Choroid plexus epithelial cell (primary cell): ENCODE results near the gene UGT1A5.
A peak's percentile ranks its signal among the peaks of the same experiment; 100 is the strongest.

Source experiments
- DNase-seq: peaks from one replicate; pipeline ENCODE4 v3.0.0-alpha.2; 2010; ENCODE audit warnings: low read depth
- H3K4me3 ChIP-seq: 2 replicates; pipeline ENCODE4 v1.5.1; 2011; ENCODE audit warnings: low read depth, mild to moderate bottlenecking, control low read depth, low read length, moderate library complexity
- TF ChIP-seq, protein P1 (sequence below): conservative IDR thresholded peaks from 2 replicates; pipeline ENCODE4 v1.5.1; 2011; ENCODE audit warnings: low read depth, mild to moderate bottlenecking, control low read depth, inconsistent platforms, low read length, moderate library complexity

The UGT1A5 gene

DNA sequence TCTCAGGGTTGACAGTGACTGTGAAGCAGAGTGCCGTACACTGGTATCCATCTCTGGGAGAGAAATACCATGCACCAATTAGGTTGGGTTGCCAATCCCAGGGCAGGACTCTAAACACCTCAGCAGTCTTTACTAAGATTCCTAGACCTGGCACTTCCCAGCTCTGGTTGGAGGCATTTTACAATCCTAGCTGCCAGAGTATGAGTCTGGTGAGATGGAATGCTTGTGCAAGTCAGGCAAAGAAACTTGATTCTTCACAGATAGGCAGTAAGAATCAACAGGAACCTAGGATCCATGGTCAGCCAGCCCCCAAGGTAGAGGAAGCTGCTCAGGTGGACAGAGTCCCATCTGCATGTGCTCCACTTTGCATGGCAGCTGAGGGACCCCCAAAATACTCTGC lies 6.0 kb upstream of the UGT1A5 start:
- TF ChIP-seq, protein P1, sequence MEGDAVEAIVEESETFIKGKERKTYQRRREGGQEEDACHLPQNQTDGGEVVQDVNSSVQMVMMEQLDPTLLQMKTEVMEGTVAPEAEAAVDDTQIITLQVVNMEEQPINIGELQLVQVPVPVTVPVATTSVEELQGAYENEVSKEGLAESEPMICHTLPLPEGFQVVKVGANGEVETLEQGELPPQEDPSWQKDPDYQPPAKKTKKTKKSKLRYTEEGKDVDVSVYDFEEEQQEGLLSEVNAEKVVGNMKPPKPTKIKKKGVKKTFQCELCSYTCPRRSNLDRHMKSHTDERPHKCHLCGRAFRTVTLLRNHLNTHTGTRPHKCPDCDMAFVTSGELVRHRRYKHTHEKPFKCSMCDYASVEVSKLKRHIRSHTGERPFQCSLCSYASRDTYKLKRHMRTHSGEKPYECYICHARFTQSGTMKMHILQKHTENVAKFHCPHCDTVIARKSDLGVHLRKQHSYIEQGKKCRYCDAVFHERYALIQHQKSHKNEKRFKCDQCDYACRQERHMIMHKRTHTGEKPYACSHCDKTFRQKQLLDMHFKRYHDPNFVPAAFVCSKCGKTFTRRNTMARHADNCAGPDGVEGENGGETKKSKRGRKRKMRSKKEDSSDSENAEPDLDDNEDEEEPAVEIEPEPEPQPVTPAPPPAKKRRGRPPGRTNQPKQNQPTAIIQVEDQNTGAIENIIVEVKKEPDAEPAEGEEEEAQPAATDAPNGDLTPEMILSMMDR: no peak
- H3K4me3 ChIP-seq: no peak overlapping the region
- DNase-seq: peak; percentile 62

DNA sequence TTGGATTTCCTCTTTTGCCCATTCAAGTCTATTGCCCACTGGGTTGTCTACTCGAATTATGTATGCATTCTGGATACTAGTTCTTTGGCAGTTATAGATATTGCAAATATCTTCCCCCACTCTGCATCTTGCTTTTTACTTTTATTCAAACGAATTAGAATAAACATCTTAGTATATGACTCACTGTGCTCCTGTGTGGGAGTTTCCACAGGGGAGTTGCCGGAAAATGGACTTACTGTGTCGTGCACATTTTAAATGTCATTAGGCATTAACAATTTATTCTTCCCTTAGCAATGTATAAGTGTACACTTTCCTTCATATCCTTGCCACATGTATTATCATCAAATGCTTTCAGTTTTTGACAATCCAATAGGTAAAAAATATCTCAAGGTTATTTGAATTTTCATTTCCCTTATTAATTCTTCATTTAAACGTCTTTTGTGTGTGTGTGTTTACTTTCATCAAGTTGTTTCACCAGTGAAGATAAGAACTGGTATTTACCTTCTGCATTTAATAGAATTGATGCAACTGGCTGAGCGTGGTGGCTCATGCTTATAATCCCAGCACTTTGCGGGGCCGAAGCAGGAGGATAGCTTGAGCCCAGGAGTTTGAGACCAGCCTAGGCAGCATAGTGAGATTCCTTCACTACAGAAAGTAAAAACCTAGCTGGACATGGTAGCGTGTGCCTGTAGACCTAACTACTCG lies 4.6 kb upstream of the UGT1A5 start:
- peak; percentile 45 for DNase-seq
- no peak overlapping the region for H3K4me3 ChIP-seq
- TF ChIP-seq, protein P1: no peak

DNA sequence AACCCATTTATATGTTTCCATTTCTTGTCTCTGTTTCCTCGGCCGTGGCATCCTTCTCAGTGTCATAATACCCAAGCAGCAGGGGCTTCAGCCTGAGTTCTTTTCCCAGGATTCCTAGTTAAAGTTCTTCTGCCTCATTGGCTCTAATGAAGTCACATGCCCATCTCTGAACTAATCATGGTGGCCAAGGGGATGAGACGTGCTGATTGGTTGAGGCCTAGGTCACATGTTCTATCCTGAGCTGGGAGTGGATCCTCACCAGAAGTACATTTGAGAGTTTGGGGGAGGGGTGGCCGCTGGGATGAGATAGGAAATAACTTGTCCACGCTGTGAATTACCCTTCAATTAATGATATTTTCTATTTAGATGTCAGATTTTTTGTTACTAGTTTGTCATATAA lies 3.8 kb upstream of the UGT1A5 start:
- TF ChIP-seq, protein P1: no peak
- DNase-seq: no peak

DNA sequence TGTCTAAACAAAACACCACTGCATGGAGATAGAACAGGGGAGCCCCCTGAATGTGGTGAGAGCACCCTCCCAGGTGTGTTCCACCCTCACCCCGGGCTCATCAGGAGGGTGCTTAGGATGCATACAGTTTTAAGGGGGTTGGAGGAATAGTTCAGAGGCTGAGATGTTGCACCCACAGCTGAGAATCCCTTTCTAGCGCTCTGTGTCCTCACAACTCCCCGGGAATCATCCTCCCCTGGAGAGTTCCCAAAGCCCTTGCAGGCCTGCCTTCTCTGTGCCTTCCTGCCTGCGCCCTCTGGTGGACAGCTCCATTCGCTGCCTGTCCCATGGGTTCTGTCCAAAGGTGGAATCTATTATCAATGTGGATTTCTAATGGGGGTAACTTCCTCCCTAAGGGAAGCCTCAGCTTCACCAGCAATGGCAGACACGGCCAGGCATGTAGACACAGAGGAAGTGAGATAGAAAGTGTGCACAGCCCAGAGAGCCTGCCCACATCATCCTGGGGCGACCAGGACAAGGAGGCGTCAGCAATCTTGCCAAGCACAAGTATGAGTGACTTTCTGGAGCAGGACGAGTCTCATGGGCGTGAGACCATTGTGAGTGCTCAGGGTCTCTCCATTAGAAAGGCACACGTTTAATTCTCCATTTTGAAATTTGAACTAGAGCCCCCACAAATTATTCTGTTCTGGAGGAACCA lies 1.2 kb upstream of the UGT1A5 start:
- DNase-seq: peak; percentile 85
- no peak overlapping the region for H3K4me3 ChIP-seq
- TF ChIP-seq, protein P1: peak; percentile 98

More for the DNA sequence above, 3.8 kb upstream of the UGT1A5 start:
- H3K4me3 ChIP-seq: no peak overlapping the region

DNA sequence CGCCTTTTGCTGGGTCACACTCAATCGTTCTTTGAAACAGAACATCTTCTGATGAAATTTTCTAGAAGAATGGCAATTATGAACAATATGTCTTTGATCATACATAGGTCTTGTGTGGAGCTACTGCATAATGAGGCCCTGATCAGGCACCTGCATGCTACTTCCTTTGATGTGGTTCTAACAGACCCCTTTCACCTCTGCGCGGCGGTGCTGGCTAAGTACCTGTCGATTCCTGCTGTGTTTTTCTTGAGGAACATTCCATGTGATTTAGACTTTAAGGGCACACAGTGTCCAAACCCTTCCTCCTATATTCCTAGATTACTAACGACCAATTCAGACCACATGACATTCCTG lies 532 bp downstream of the UGT1A5 start:
- no peak for DNase-seq
- no peak overlapping the region for H3K4me3 ChIP-seq
- TF ChIP-seq, protein P1: no peak

DNA sequence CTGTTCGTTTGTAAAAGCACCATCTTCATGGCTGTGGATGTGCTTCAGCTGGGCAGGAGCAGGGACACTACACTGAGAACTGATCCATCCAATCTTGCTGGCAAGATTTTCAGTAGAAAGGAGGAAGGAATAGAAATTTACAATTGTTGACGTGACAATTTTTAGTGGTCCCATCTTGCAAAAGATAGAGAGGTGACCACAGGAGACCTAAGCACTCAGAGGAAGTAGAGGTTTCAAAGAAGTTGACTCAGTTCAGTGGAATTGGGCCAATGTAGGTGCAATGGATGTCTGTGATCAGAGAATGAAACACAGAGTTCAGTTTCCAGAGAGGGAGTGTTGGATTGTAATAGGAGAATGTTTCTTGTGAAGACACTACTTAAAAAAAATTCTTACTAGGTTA lies 1.4 kb downstream of the UGT1A5 start:
- peak; percentile 26 for DNase-seq
- H3K4me3 ChIP-seq: no peak overlapping the region
- TF ChIP-seq, protein P1: no peak

DNA sequence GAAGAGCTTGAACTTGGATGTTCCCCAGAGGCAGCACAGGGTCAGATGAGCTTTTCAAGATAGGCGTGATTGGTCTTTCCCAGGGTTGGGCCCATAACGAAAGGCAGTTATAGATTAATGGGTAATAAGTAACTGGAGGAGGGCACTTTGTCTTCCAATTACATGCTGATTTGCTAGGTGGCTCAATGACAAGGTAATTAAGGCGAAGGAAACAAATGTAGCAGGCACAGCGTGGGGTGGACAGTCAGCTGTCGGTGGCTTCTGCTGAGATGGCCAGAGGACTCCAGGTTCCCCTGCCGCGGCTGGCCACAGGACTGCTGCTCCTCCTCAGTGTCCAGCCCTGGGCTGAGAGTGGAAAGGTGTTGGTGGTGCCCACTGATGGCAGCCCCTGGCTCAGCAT lies 5.8 kb downstream of the UGT1A5 start, which contains the start of gene UGT1A4:
TSS of gene UGT1A4 (plus strand) at position 185 of the 400 bp plus-strand sequence. CDS start at position 270, 85 bp downstream.
- no peak for DNase-seq
- no peak within 1 kb of the TSS for H3K4me3 ChIP-seq
- TF ChIP-seq, protein P1: no peak
